ENCODE results near the gene SLC38A8.

DNA sequence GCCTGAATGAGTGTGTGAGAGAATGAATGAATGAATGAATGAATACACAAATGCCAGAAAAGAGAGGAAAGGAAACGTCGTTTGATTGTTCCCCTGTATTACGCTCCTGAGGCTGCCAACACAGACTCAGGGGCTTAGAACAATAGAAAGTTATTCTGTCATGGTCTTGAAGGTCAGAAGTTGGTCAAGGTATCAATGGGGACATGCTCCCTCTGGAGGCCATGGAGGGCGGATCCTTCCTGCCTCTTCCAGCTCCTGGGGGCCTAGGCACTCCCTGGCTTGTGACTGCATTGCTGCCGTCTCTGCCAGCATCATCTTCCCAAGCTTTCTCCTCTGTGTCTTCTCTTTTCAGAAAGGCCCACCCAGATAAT, 1.5 kb upstream of the SLC38A8 start:
- TF ChIP-seq, protein P1, sequence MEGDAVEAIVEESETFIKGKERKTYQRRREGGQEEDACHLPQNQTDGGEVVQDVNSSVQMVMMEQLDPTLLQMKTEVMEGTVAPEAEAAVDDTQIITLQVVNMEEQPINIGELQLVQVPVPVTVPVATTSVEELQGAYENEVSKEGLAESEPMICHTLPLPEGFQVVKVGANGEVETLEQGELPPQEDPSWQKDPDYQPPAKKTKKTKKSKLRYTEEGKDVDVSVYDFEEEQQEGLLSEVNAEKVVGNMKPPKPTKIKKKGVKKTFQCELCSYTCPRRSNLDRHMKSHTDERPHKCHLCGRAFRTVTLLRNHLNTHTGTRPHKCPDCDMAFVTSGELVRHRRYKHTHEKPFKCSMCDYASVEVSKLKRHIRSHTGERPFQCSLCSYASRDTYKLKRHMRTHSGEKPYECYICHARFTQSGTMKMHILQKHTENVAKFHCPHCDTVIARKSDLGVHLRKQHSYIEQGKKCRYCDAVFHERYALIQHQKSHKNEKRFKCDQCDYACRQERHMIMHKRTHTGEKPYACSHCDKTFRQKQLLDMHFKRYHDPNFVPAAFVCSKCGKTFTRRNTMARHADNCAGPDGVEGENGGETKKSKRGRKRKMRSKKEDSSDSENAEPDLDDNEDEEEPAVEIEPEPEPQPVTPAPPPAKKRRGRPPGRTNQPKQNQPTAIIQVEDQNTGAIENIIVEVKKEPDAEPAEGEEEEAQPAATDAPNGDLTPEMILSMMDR (conservative IDR thresholded peaks at IDR 0.05; ENCODE audit: low read length), result peak; percentile 57
- no peak for TF ChIP-seq EZH2phosphoT487 (IDR thresholded peaks at IDR 0.05; ENCODE audit: borderline replicate concordance)
